Tibial artery (tissue), 4 donors: ENCODE measurements around the gene ROR1.
A peak's percentile ranks its signal among the peaks of the same experiment; 100 is the strongest.

ENCODE experiments used
- DNase-seq, 2 donors: peaks; one replicate each; pipeline ENCODE4 v3.0.0-alpha.2; 2019
- H3K27ac ChIP-seq, 2 donors: fragments of 200-600 bp; sonication (generic) in 1 of 2; 1 replicate in 1 of 2; 2 replicates in 1 of 2; pipeline ENCODE4 v1.5.1; 2018 to 2019; ENCODE audit warnings: mild to moderate bottlenecking in 1 of 2
- H3K27me3 ChIP-seq, 2 donors: fragments of 200-600 bp; sonication (generic) in 1 of 2; one replicate each; pipeline versions ENCODE4 v1.5.1 to v1.6.0; 2016 to 2019
- H3K36me3 ChIP-seq, 3 donors: fragments of 200-600 bp; sonication (generic) in 2 of 3; one replicate each; pipeline ENCODE4 v1.5.1; 2016 to 2019; ENCODE audit warnings: mild to moderate bottlenecking in 2 of 3
- H3K4me1 ChIP-seq, 4 donors: fragments of 200-600 bp; sonication (generic) in 2 of 4; 1 replicate in 3 of 4; 2 replicates in 1 of 4; pipeline ENCODE4 v1.5.1; 2016 to 2019
- H3K4me3 ChIP-seq, 2 donors: fragments of 200-600 bp; sonication (generic) in 1 of 2; 1 replicate in 1 of 2; 2 replicates in 1 of 2; pipeline ENCODE4 v1.5.1; 2018 to 2019; ENCODE audit warnings: mild to moderate bottlenecking in 2 of 2
- H3K9me3 ChIP-seq, 3 donors: fragments of 200-600 bp; sonication (generic) in 1 of 3; one replicate each; pipeline ENCODE4 v1.5.1; 2016 to 2019
- intact Hi-C: fragments of 100-400 bp; cut with DNase I; formaldehyde crosslinking; loops from one replicate; pipeline ENCODE4 v1.15.0; 2023; ENCODE audit warnings: low total_unique reads
- TF ChIP-seq, protein P1 (sequence below), 2 experiments: fragments of 200-600 bp in 1 of 2; fragments of 450-650 bp in 1 of 2; IDR thresholded peaks; one replicate each; pipeline ENCODE4 v1.5.1; 2017 to 2019; ENCODE audit warnings: antibody characterized with exemption in 2 of 2, mild to moderate bottlenecking in 1 of 2, moderate library complexity in 1 of 2

Gene ROR1

GRCh38 chr1:64000021-64000420 lies 226.2 kb downstream of the ROR1 start:
- Histone ChIP-seq H3K4me3 (no peak overlapping the region), H3K36me3 (no peaks in the 10 kb centered on the region), H3K4me1 (peaks cover 0 to 22% (median 2%) of the 10 kb centered on the region in 4 donors), H3K9me3 (no peaks in the 10 kb centered on the region), H3K27ac (no peak overlapping the region), H3K27me3 (no peaks in the 10 kb centered on the region)
- no peak for DNase-seq
- intact Hi-C loops: no loop called here
- TF ChIP-seq, protein P1, sequence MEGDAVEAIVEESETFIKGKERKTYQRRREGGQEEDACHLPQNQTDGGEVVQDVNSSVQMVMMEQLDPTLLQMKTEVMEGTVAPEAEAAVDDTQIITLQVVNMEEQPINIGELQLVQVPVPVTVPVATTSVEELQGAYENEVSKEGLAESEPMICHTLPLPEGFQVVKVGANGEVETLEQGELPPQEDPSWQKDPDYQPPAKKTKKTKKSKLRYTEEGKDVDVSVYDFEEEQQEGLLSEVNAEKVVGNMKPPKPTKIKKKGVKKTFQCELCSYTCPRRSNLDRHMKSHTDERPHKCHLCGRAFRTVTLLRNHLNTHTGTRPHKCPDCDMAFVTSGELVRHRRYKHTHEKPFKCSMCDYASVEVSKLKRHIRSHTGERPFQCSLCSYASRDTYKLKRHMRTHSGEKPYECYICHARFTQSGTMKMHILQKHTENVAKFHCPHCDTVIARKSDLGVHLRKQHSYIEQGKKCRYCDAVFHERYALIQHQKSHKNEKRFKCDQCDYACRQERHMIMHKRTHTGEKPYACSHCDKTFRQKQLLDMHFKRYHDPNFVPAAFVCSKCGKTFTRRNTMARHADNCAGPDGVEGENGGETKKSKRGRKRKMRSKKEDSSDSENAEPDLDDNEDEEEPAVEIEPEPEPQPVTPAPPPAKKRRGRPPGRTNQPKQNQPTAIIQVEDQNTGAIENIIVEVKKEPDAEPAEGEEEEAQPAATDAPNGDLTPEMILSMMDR (IDR thresholded peaks at IDR 0.05): no peak

GRCh38 chr1:64001038-64001437 lies 227.2 kb downstream of the ROR1 start:
- intact Hi-C loops: no loop called here
- no peak overlapping the region for H3K4me3 ChIP-seq

GRCh38 chr1:64004451-64005025 lies 230.7 kb downstream of the ROR1 start:
- Histone ChIP-seq H3K36me3 (no peaks in the 10 kb centered on the region), H3K27me3 (no peaks in the 10 kb centered on the region), H3K4me1 (peaks cover 0 to 59% (median 20%) of the 10 kb centered on the region in 4 donors), H3K9me3 (no peaks in the 10 kb centered on the region), H3K27ac (no peak overlapping the region), H3K4me3 (no peak overlapping the region)
- intact Hi-C loops: no loop called here
- DNase-seq: no peak
- TF ChIP-seq, protein P1 (IDR thresholded peaks at IDR 0.05): no peak

More at GRCh38 chr1:64001038-64001437, 227.2 kb downstream of the ROR1 start:
- H3K27me3 ChIP-seq: no peaks in the 10 kb centered on the region
- H3K9me3 ChIP-seq: no peaks in the 10 kb centered on the region
- H3K27ac ChIP-seq: no peak overlapping the region
- peaks cover 0 to 29% (median 7%) of the 10 kb centered on the region in 4 donors for H3K4me1 ChIP-seq
- H3K36me3 ChIP-seq: no peaks in the 10 kb centered on the region
- no peak for DNase-seq
- TF ChIP-seq, protein P1 (IDR thresholded peaks at IDR 0.05): no peak

GRCh38 chr1:64005801-64006200 lies 232.0 kb downstream of the ROR1 start:
- no peaks in the 10 kb centered on the region for H3K27me3 ChIP-seq
- peaks cover 0 to 53% (median 20%) of the 10 kb centered on the region in 4 donors for H3K4me1 ChIP-seq
- intact Hi-C loops: no loop called here
- no peaks in the 10 kb centered on the region for H3K9me3 ChIP-seq
- peak overlapping the region in 1 of 2 donors; percentile 57 for H3K27ac ChIP-seq
- DNase-seq: no peak
- no peak overlapping the region for H3K4me3 ChIP-seq
- TF ChIP-seq, protein P1 (IDR thresholded peaks at IDR 0.05): no peak
- no peaks in the 10 kb centered on the region for H3K36me3 ChIP-seq

- Histone ChIP-seq H3K9me3 (no peaks in the 10 kb centered on the region), H3K27me3 (no peaks in the 10 kb centered on the region), H3K36me3 (no peaks in the 10 kb centered on the region), H3K4me1 (peaks cover 0 to 47% (median 18%) of the 10 kb centered on the region in 4 donors), H3K4me3 (no peak overlapping the region), H3K27ac (peak overlapping the region; percentile 46 to 57)
- TF ChIP-seq, protein P1 (IDR thresholded peaks at IDR 0.05): no peak
- peak in 1 of 2 donors; percentile 26 for DNase-seq
- intact Hi-C loops: no loop called here
Observed at GRCh38 chr1:64006276-64007051, 232.6 kb downstream of the ROR1 start.
